Panc1 (cell line): Measurements from ENCODE around the gene GCH1.

Experiments
- CTCF ChIP-seq: fragments of 450-650 bp; IDR thresholded peaks from 2 replicates; pipeline ENCODE4 v1.5.1; 2017; ENCODE audit warnings: mild to moderate bottlenecking
- POLR2AphosphoS5 ChIP-seq: IDR thresholded peaks from 2 replicates; pipeline ENCODE4 v1.6.1; 2012; ENCODE audit warnings: mild to moderate bottlenecking, low read depth, low read length, moderate library complexity
- REST ChIP-seq, 2 experiments: IDR thresholded peaks; 2 replicates each; pipeline ENCODE4 v1.6.1; 2011 to 2012; ENCODE audit warnings: low read depth in 2 of 2, control low read depth in 1 of 2, low read length in 1 of 2, mild to moderate bottlenecking in 1 of 2, moderate library complexity in 1 of 2; ENCODE audit not compliant: insufficient read depth in 1 of 2
- TCF7L2 ChIP-seq: IDR thresholded peaks from 2 replicates; pipeline ENCODE4 v1.6.1; 2011; ENCODE audit warnings: mild to moderate bottlenecking, low read depth, low read length, inconsistent platforms

DNA sequence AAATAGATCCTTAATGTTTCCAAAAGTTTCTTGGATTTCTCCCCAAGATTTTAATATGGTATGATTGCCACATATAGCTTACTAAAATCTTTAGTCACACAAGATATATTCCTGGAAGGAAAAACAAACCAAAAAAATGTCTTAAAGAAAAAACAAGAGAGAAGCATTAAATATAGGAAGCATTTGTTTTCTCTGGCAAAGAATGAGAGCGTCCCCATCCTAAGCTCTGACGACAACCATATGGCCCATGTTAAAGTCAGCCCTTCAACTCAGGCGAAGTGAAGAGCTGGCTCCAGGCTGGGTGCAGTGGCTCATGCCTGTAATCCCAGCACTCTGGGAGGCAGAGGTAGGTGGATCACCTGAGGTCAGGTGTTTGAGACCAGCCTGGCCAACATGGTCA is 35.6 kb downstream of the GCH1 start:
- TF ChIP-seq CTCF (no peak), REST (IDR thresholded peaks at IDR 0.05; ENCODE audit: insufficient read depth in 1 of 2, low read depth in 2 of 2, low read length in 1 of 2) (no peak), POLR2AphosphoS5 (no peak), TCF7L2 (no peak)
